Stimulated activated CD4-positive, alpha-beta T cell treated with anti-CD3 and anti-CD28 coated beads, Interleukin-12 subunit alpha, Interleukin-12 subunit beta, amount 100 ng/mL, for 4 hours (primary cell): ENCODE results near the gene KNDC1.
"Not testable (repeated sequence)": the region's sequence is repeated elsewhere in the genome, so short reads cannot be mapped to it uniquely, and the experiment has no call there.

Experiments
- DNase-seq: peaks from one replicate; pipeline ENCODE4 v3.0.0-alpha.2; 2020

Gene KNDC1

DNA sequence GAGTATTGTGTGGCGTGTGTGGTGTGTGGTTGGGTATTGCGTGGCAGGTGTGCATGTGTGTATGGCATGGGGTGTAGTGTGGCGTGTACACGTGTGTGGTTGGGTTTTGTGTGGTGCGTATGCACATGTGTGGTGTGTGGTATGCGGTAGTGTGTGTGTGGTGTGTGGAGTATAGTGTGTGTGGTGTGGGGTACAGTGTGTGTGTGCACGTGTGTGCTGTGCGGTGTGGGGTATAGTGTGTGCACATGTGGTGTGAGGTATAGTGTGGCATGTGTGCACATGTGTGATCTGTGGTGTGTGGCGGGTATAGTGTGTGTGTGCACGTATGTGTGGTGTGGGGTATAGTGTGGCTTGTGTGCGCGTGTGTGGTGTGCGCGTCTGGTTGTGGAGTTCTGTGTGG is 49.1 kb downstream of the KNDC1 start:
- no peak for DNase-seq

DNA sequence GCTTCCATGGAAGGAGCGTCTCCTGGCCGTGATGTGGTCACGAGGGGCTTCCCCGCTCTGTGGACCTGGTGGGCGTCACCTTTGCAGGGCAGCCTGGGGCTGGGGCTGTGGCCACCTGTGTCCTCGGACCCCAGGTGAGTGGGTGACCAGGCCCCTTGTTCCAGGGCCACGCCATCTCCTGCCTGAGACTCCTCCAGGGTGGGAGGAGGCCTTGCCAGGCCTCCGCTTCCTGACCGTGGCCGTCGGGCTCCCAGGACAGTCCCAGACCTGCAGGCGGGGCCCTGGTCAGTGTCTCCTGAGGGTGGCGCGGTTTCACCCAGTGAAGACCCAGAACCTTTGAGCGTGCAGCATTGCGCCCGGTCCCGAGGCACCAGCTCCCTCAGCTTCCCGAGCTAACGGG is 49.6 kb downstream of the KNDC1 start:
- no peak for DNase-seq

DNA sequence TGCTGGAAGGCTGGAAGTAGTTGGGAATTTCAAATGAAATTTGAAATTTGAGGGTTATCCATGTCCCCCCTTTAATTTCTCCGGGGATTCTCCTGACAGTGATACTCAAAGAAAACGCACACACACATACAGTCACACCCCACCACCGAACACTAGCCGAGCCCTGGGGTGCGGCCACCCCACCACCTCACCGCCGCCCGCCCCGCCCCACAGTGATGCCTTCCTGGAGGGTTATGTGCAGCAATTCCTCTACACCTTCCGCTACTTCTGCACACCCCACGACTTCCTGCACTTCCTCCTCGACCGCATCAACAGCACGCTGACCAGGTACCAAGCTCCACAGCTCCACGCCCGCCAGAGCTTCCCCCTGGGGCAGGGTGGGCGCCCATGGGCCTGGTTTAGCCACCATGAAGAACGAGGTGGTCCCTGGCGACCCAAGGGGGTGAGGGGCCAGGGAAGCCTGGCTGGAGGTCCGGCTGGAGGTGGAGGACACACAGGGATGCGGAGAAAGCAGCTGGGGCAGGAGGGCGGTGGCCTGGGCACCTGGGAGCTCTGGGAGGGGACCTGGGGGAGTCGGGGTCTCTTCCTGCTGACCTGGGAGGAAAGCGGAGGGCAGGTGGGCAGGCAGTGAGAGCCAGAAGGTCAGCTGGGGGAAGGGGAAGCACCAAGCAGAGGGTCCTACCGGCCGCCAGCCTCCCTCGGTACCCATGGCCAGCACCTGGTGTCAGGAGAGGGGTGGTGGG is 50.5 kb downstream of the KNDC1 start:
- no peak for DNase-seq

DNA sequence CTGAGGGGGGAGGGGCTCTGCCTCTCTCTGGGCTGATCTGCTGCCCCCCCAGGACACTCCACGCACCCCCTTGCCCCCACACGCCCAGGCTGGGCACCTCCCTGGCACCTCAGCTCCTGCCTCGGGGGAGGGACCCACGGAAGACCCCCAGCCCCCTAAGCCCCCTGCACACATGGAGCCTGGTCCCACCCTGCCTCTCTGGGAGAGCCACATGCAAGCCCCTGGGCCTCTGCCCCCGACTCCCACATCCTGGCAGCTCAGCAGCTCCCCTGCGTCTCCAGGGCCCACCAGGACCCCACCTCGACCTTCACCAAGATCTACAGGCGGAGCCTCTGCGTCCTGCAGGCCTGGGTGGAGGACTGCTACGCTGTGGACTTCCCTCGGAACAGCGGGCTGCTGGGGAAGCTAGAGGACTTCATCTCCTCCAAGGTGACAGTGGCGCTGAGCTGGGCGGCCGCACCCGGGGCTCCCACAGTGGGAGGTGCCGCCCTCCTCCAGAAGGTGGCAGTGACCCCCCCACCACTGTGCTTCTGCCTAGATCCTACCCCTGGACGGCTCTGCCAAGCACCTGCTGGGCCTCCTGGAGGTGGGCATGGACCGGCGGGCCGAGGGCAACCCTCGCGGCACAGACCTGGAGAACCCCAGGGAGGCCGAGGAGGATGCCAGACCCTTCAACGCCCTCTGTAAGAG is 51.3 kb downstream of the KNDC1 start:
- DNase-seq = no peak

DNA sequence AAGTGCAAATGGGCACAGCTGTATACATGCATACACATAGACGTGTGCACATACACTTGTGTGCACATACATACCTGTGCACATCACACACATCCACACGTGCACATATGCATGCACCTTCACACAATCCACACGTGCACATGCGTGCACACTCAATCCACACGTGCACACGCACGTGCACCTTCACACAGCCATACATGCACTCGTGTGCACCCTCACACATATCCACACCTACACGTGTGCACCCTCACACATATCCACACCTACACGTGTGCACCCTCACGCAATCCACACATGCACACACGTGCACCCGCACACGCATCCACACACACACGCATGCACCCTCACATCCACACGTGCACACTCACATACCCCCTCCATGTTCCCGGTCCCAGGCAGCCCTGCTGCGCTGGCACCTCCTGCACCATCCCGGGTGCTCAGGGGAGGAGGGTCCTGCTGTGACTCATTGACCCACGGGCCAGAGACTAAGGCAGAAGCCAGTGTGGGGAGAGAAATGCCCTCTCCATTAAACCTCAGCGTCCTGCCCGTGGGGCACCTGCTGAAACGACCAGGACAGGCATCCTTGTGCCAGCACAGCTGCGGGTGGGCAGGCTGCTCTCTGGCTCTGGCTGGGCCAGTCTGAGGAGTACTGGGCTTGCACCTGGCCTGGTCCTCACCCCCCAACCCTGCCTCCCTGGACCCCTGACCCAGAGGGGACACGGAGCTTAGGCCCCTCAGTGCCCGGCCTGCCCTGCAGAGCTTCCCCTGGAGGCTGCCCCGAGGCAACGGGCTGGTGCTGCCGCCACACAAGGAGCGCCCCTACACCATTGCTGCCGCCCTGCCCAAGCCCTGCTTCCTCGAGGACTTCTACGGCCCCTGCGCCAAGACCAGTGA is 52.2 kb downstream of the KNDC1 start:
- DNase-seq = no peak

DNA sequence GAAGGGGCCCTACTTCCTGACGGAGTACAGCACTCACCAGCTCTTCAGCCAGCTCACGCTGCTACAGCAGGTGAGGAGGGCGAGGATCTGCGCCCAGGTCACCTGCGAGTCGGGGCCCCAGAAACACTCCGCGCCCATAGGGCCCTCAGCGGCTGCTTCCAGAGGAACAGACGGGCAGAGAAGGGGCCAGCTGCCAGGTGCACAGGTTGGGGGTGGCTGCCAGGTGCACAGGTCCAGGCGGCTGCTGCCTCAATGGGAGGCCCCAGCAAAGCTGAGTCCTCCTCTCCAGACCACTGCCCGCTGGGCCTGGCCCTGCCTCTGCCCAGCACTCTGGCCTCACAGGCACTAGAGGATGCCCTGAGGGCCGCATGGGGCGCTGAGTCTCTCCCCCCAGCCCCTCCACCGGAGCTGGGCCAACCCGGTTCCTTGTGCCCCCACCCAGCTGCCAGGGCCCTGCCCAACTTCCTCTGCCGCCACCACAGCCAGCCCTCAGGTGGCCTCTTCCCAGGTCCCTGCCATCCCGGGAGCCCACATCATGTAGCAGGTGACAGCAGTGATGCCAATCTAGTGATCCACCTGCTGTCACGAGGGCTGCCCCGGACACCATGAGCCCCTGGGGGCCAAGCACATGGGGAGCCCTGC is 53.0 kb downstream of the KNDC1 start:
- no peak for DNase-seq

DNA sequence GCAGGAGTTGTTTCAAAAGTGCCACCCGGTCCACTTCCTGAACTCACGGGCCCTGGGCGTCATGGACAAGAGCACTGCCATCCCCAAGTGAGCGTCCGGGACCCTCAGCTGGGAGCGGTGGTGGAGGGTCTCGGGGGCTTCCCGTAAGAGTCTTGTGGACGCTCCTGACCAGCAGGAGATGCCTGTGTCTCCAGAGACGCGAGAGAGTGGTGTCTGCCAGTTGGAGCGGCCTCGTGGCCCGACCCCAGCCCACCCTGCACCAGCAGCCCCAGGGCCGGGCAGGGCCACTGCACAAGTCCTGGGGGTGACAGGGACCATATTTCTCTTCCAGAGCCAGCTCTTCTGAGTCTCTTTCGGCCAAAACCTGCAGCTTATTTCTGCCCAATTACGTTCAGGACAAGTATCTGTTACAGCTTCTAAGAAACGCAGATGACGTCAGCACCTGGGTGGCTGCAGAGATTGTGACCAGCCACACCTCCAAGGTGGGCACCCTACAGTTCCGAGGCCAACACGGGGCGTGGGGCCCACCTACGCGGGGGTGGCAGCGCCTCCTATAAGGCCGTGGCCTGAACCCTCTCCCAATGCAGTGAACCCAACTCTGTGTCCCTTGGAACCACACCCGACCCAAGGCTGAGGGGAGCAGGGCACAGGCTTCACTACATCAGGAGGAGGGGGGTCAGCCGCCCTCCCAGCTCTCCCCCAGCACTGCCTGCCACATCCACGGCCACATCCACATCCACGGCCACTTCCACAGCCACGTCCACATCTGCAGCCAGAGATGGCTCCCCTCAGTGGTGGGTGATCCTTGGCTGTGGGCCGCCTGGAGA is 53.8 kb downstream of the KNDC1 start:
- no peak for DNase-seq

DNA sequence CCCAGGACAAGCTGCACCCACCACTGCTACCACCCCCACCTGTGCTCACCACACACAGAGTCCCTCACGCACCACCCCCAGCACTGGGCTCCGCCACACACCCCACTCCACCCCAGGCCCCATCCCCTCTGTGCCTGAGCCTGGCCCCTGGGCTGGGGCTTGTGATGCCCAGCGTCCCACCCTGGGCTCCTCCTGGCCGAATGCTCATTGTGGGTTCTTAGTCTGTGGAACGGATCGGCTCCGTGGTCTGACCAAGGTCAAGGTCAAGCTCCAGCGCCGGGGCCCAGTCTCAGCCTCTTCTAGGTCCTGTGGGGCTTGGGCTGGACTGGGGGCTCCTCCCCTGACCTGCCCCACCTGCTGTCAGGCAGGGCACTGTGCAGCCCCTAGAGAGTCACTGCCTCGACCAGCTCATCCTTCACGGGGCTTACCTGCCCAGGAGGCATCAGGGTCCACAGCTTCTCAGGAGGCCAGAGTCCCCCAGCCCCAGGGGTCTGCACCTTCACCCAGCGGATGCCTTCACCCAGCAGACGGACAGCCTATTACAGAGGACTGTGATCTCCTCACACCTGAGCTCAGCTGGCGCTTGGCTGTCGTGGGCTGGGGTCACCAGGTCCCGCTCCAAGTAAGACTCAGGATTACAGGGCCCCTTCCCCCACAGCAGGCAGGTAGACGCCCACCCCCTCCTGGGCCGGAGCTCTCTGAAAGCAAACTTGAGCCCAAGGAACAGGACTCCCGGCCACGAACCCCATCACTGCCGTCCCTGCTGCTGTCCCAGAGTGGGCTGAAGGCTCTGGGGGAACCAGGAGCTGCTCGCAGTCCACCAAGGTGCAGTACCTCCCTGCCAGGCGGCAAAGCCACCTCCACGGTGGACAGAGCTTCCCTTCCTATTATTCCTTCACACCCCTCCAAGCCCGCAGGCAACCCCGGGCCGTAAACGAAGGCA is 54.7 kb downstream of the KNDC1 start:
- no peak for DNase-seq

DNA sequence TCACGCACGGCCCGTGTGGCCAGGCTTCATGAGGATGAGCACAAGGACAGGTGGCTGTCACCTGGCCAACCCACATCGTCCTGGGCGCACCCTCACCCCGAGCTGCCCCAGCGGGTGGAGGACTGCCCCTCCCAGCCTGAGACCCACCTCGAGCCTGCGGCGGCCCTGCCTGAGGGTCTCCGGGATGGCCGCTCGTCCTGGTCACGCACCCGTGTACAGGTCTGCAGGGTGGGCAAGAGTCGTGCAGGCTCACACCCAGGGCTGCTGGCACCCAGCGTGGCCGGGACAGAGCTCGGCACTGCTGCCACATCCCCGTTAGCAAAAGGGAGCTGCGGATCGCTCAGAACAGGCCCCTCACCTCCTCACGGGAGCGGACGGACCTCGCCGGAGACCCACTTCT is 55.6 kb downstream of the KNDC1 start:
- no peak for DNase-seq

DNA sequence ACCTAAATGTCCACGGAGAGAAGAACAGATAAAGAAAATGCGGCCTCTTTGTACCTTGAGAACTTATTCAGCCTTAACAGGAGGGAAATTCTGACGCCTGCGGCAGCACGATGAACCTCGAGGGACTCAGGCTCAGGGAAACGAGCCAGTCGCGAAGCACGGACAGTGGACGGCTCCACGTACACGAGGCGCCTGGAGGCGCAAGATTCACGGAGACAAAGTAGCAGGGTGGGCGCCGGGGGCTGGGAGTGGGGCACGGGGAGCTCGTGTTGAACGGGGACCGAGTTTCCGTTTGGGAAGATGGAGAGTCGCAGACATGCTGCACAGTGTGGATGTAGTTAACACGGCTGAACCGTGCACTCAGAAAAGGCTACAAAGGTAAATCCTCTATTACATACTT is 56.8 kb downstream of the KNDC1 start:
- DNase-seq = no peak

DNA sequence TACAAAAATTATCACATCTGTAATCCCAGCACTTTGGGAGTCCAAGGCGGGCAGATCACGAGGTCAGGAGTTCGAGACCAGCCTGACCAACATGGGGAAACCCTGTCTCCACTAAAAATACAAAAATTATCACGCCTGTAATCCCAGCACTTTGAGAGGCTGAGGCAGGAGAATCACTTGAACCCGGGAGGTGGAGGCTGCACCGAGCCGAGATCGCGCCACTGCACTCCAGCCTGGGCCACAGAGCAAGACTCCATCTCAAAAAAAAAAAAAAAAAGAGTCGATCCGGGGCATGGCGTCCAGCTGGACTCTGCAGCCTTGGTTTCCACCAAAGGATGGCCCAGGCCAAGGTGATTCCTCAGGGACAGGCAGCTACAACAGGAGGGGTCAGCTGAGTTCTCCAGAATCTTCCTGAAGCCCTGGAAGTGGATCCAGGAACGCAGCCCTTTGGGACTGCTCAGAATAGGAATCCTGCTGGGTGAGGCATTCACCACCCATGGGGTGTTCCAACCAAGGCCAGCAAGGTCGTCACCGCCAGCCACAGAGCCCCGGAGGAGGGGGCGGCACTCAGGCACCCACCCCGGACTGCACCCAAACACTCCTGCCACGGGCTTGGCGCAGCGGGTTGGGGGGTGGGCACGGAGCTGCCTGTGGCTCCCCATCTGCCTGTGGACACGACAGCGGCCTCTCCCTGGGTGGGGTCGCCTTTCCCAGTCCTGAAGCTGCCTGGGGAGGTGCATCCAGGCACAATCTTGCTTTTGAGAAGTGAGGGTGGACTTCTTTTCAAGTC is 58.0 kb downstream of the KNDC1 start:
- DNase-seq = no peak

DNA sequence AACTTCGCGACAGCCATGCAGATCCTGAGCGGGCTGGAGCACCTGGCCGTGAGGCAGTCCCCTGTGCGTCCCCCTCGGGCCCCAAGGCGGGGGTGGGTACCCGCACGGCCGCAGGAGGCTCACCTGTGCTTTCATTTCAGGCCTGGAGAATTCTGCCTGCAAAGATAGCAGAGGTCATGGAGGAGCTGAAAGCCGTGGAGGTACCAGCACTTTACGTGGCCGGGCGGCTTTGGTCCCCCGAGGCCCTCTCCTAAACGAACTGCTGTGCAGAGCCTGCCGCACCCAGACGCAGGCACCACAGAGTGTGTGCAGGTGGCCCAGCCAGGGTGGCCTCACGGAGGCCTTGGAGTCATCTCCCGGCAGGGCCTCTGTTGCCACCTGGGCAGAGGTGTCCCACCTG is 58.9 kb downstream of the KNDC1 start:
- DNase-seq = no peak

DNA sequence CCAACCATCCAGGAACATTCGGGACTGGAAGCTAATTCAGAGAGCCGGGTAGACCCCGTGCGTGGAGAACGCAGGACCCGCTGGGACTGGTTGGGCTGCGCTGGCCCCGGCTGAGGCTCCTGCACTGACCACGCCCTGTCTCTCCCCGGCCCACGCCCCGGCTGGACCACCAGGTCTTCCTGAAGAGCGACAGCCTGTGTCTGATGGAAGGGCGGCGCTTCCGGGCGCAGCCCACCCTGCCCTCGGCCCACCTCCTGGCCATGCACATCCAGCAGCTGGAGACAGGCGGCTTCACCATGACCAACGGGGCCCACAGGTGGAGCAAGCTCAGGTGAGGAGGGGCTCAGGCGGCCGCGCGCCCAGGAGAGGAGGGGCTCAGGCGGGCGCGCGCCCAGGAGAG is 59.8 kb downstream of the KNDC1 start:
- no peak for DNase-seq

DNA sequence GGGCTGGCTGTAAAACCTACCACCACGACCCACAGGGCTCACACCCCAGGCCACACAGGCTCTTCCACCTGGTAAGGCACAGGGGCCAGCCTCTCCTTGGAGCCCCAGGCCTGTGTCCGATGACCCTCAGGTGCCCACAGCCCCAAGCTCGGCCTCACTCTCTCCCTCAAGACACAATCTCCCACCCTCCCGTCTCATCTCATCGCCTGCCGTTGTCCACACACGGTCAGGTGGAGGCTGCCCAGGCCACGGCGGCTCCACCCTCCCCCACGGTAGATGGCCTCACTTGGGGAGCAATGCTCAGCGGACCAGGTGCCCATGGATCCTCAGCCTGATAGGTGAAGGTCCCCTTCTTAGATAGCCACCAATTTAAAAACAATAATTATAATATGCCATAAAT is 61.3 kb downstream of the KNDC1 start:
- DNase-seq = no peak

DNA sequence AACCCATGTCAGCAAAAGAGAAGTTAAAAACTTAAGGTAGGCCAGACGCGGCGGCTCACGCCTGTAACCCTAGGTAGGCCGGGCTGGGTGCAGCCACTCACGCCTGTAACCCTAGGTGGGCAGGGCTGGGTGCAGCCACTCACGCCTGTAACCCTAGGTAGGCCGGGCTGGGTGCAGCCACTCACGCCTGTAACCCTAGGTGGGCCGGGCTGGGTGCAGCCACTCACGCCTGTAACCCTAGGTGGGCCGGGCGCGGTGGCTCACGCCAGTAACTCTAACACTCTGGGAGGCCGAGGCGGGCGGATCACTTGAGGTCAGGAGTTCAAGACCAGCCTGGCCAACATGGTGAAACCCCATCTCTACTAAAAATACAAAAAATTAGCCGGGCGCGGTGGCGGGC is 61.7 kb downstream of the KNDC1 start:
- not testable (repeated sequence) for DNase-seq

DNA sequence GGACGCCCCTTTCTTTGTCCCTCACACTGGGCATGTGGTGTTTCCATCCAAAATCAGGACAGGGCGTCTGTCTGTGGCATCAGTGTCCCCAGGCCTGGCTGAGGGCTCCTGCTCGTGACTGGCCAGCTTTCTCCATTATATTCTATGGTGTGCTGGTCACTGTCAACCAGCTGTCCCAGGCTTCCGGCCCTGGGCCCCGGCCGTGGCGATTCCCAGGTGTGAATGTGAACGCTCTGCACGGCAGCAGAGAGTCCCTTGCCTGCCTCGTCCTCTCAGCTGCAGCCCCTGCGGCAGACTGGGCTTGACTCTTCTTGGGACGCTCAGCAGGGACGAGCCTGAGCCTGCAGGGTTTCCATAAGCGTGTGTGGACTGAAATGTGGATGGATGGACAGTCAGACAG is 64.1 kb downstream of the KNDC1 start:
- no peak for DNase-seq

DNA sequence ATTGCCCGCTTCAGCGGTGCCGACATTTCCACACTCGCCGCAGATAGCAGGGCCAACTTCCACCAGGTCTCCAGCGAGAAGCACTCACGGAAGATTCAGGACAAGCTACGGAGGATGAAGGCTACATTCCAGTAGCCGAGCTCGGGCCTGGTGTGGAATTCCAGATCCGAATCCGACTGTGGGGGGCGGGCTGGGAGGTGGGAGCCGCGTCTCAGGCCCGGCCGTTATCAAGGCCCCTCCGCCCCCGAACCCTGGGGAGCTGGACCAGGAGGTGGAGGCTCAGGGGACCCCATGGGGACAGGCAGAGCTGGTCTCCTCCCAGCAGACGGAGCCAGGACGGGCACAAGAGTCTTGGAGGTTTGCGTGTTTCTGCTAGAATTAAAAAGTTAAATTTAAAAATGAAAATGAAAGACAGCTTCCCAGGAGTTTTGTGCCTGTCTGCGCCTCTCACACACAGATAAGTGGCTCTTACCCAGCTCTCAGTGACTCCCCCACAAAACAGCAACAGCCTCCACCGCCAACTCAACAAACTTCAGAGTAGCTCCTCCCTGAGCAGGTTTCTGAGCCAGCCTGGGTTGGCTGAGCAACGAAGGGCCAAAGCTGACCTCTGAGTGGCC is 64.8 kb downstream of the KNDC1 start:
- DNase-seq = no peak

DNA sequence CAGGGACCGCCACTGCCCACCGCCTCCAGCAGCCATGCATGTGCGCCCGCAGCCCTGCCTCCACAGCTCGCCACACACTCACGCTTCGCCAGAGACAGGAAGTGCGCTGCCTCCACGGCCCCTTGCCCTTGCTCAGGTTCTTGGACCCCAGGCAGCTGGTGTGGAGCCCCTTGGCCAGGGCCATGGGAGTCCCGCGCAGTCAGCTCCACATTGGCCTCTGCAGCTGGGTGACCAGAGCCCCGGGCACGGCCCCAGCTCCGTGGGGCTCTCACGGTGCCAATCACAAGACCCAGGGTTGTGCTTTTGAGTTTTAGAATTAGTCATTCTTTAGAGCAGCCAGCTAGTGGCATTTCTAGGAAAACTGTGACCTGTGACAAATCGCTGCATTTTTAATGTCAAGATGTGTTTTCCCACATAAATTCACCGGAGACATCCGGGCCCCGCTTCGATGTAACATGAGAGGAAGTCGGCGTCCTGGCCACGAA is 65.7 kb downstream of the KNDC1 start:
- DNase-seq = no peak

DNA sequence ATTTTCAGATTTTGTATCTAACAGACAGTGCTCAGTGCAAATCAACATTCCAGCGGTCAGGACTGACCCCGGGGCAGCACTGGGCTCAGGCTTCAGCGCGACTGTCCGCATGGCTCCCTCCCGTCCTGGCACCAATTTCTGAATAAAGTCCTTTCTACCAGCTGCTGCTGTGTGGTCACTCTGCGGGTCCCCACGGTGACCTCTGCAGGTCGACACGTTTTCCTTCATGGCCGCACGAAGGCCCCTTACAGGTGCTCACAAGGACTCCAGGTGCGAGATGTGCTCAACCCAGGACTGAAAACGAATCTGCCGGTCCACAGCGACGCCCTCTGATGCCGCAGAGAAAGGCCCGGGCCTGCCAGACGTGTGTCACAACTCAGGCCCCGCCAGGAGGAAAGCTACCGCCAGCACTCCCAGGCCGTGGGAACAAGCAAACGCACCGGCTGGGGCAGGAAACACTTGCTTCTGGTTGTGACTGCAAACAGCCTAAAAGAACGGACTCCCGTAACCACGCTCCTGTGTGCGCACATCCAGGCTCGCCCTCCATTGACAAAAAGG is 66.3 kb downstream of the KNDC1 start:
- DNase-seq = no peak
